HG03064 (cell line): ENCODE measurements around the gene STUM.
"Not testable (repeated sequence)": the region's sequence is repeated elsewhere in the genome, so short reads cannot be mapped to it uniquely, and the experiment has no call there.

Experiments used
- ATAC-seq: cut with Tn5 transposase; IDR thresholded peaks from one replicate; pipeline ENCODE4 v1.9.1; 2021; ENCODE audit warnings: low read depth; ENCODE audit not compliant: unreplicated experiment

Gene STUM

GRCh38 chr1:226602186-226603021 is 53.8 kb downstream of the STUM start:
- ATAC-seq: no peak

GRCh38 chr1:226603022-226603857 is 54.7 kb downstream of the STUM start:
- no peak for ATAC-seq

- no peak for ATAC-seq
Observed at GRCh38 chr1:226603858-226604559, 55.4 kb downstream of the STUM start.

GRCh38 chr1:226604560-226605317 is 56.2 kb downstream of the STUM start:
- no peak for ATAC-seq

GRCh38 chr1:226605318-226605950 is 56.9 kb downstream of the STUM start:
- ATAC-seq: no peak

- no peak for ATAC-seq
Observed at GRCh38 chr1:226606311-226607267, 58.0 kb downstream of the STUM start.

GRCh38 chr1:226607268-226607660 is 58.7 kb downstream of the STUM start:
- no peak for ATAC-seq

GRCh38 chr1:226607821-226608220 is 59.3 kb downstream of the STUM start:
- ATAC-seq: no peak

- no peak for ATAC-seq
Observed at GRCh38 chr1:226608699-226609505, 60.3 kb downstream of the STUM start.

GRCh38 chr1:226609836-226610455 is 61.4 kb downstream of the STUM start:
- ATAC-seq: no peak

GRCh38 chr1:226610671-226611070 is 62.1 kb downstream of the STUM start:
- ATAC-seq: no peak

- no peak for ATAC-seq
Observed at GRCh38 chr1:226611301-226611700, 62.7 kb downstream of the STUM start.

- ATAC-seq: not testable (repeated sequence)
Observed at GRCh38 chr1:226611980-226612379, 63.4 kb downstream of the STUM start.

- no peak for ATAC-seq
Observed at GRCh38 chr1:226615876-226616275, 67.3 kb downstream of the STUM start.

GRCh38 chr1:226616636-226617035 is 68.1 kb downstream of the STUM start:
- ATAC-seq: no peak

- no peak for ATAC-seq
Observed at GRCh38 chr1:226617109-226617508, 68.5 kb downstream of the STUM start.

- ATAC-seq: not testable (repeated sequence)
Observed at GRCh38 chr1:226617719-226618118, 69.2 kb downstream of the STUM start.
